ENCODE measurements around the gene OSBPL8. TPM values are rescaled to one million over a fixed set of nuclear protein-coding genes. Genes with fewer than 3 reads are reported as not detected.

OSBPL8 gene
- total RNA-seq, 4 donors from 2014 or later: 39.0 to 69.3 (median 49.0) TPM

DNA sequence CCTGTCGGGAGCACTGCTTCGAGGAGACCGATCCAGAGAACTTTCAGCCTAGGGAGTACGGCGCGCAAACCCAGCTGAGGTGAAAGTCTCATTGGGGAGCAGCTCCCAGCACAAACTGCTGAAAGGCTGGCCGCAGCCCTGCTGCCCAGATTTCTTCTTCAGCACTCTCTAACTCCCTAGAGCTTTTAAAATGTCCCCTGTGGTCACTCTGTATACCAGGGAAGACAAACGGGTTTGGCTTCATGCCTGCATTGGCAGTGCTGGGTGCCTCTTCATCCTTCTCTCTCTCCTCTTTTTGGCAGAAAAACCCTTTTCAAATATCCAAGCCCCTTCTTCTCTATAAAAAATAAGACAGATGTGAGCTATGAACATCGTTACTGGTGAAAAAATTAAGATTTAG lies 246.3 kb downstream of the OSBPL8 start:
- no peaks in the 10 kb centered on the region for H3K9me3 ChIP-seq
- H3K4me3 ChIP-seq: no peak overlapping the region
- no peaks in the 10 kb centered on the region for H3K36me3 ChIP-seq
- no peak for DNase-seq
- no peaks in the 10 kb centered on the region for H3K27me3 ChIP-seq
- TF ChIP-seq, protein P1, sequence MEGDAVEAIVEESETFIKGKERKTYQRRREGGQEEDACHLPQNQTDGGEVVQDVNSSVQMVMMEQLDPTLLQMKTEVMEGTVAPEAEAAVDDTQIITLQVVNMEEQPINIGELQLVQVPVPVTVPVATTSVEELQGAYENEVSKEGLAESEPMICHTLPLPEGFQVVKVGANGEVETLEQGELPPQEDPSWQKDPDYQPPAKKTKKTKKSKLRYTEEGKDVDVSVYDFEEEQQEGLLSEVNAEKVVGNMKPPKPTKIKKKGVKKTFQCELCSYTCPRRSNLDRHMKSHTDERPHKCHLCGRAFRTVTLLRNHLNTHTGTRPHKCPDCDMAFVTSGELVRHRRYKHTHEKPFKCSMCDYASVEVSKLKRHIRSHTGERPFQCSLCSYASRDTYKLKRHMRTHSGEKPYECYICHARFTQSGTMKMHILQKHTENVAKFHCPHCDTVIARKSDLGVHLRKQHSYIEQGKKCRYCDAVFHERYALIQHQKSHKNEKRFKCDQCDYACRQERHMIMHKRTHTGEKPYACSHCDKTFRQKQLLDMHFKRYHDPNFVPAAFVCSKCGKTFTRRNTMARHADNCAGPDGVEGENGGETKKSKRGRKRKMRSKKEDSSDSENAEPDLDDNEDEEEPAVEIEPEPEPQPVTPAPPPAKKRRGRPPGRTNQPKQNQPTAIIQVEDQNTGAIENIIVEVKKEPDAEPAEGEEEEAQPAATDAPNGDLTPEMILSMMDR (IDR thresholded peaks at IDR 0.05): no peak
- TF ChIP-seq POLR2A (IDR thresholded peaks at IDR 0.05): no peak
- no peak overlapping the region for H3K27ac ChIP-seq
- no peaks in the 10 kb centered on the region for H3K4me1 ChIP-seq

DNA sequence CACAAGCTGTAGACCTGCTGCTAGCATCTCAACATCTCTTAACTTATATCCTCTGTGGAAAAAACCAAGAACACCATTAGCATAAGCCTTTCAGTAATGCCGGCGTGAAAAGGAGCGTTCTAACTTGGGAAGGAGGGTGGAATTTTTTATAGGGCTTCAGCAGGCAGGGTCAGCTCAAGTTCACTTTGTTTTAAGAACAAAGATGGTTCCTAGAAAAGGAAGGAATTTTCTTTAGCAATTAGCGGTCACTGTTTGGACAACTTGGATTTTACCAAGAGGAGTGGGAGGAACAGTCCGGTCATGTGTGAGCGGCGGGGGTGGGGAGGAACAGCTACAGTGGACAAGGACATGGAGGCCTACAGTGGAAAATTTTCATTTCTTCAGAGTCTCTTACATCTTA lies 247.3 kb downstream of the OSBPL8 start:
- Histone ChIP-seq H3K27ac (no peak overlapping the region), H3K4me1 (no peaks in the 10 kb centered on the region), H3K4me3 (no peak overlapping the region), H3K27me3 (no peaks in the 10 kb centered on the region), H3K36me3 (no peaks in the 10 kb centered on the region), H3K9me3 (no peaks in the 10 kb centered on the region)
- TF ChIP-seq POLR2A (IDR thresholded peaks at IDR 0.05): no peak
- TF ChIP-seq, protein P1 (IDR thresholded peaks at IDR 0.05): no peak
- DNase-seq: no peak

DNA sequence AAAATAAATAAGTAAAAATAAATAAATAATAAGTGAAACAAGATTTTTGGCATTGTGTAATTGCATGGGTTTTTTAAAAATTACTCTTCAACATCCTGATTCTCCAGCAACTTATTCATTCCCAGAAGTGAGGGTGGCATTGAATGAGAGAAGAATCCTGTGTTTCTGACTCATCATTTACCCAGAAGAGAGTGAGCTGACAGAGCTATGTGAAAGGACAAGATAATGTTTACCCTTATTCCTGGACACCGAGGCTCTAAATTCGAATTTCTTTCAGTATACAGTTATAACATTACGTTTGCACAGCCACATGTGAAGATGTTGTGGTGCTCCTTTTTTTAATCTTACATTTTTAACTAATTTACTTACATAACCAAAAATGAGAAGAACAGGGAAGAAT lies 247.8 kb downstream of the OSBPL8 start:
- Histone ChIP-seq H3K4me3 (no peak overlapping the region), H3K4me1 (no peaks in the 10 kb centered on the region), H3K9me3 (no peaks in the 10 kb centered on the region), H3K27ac (no peak overlapping the region), H3K36me3 (no peaks in the 10 kb centered on the region), H3K27me3 (no peaks in the 10 kb centered on the region)
- no peak for DNase-seq
- TF ChIP-seq, protein P1 (IDR thresholded peaks at IDR 0.05): no peak
- no peak for TF ChIP-seq POLR2A (IDR thresholded peaks at IDR 0.05)

DNA sequence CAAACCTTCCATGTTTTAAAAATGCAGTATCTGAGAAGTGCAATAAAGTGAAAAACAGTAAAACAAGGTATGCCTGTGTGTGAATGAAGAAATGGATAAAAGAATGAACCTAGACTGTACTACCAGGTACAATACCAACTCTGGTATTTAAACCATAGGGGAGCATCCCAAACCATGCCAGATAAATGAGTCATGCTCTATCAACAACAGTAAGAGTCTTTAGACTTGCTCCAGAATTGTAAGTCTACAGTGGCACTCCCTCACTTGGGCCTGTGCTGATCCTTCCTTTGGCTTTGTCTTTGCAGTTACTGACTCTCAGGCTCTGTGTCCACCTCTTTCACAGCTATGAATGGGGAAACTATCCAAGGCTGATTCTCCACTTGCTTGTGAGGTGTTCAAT lies 249.5 kb downstream of the OSBPL8 start:
- TF ChIP-seq POLR2A (IDR thresholded peaks at IDR 0.05): no peak
- TF ChIP-seq, protein P1 (IDR thresholded peaks at IDR 0.05): no peak
- H3K9me3 ChIP-seq: no peaks in the 10 kb centered on the region
- no peak overlapping the region for H3K4me3 ChIP-seq
- H3K4me1 ChIP-seq: no peaks in the 10 kb centered on the region
- no peaks in the 10 kb centered on the region for H3K36me3 ChIP-seq
- H3K27ac ChIP-seq: no peak overlapping the region
- no peak for DNase-seq
- no peaks in the 10 kb centered on the region for H3K27me3 ChIP-seq

DNA sequence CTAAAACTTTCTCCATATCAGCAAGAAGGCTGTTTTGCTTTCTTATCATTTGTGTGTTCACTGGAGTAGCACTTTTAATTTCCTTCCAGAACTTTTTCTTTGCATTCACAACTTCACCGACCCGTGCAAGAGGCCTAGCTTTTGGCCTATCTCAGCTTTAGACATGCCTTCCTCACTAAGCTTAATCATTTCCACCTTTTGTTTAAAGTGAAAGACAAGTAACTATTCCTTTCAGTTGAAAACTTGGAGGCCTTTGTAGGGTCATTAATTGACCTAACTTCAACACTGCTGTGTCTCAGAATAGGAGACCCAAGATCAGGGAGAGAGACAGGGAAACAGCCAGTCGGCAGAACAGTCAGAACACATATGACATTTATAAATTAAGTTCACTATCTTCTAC lies 250.7 kb downstream of the OSBPL8 start:
- no peak for TF ChIP-seq POLR2A (IDR thresholded peaks at IDR 0.05)
- TF ChIP-seq, protein P1 (IDR thresholded peaks at IDR 0.05): no peak
- no peaks in the 10 kb centered on the region for H3K27me3 ChIP-seq
- no peak overlapping the region for H3K27ac ChIP-seq
- no peaks in the 10 kb centered on the region for H3K36me3 ChIP-seq
- DNase-seq: no peak
- no peak overlapping the region for H3K4me3 ChIP-seq
- H3K9me3 ChIP-seq: no peaks in the 10 kb centered on the region
- H3K4me1 ChIP-seq: no peaks in the 10 kb centered on the region

DNA sequence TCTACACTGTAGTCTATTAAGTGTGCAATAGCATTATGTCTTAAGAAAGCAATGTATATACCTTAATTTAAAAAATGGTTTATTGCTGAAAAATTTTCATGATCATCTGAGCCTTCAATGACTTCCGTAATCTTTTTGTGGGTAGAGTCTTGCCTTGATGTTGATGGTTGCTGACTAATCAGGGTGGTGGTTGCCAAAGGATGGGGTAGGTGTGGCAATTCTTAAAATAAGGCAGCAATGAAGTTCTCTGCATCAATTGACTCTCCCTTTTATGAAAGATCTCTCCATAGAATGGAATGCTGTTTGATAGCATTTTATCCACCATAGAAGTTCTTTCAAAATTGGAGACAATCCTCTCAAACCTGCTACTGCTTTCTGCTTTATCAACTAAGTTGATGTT lies 252.5 kb downstream of the OSBPL8 start:
- no peak for TF ChIP-seq POLR2A (IDR thresholded peaks at IDR 0.05)
- TF ChIP-seq, protein P1 (IDR thresholded peaks at IDR 0.05): no peak
- DNase-seq: no peak
- Histone ChIP-seq H3K4me1 (no peaks in the 10 kb centered on the region), H3K36me3 (no peaks in the 10 kb centered on the region), H3K4me3 (no peak overlapping the region), H3K27me3 (no peaks in the 10 kb centered on the region), H3K27ac (no peak overlapping the region), H3K9me3 (no peaks in the 10 kb centered on the region)

All from Peyer's patch (tissue), 4 donors.